ENCODE data around the gene IGSF9. TPM values are rescaled to one million over a fixed set of nuclear protein-coding genes. Genes with fewer than 3 reads are reported as not detected.
A peak's percentile ranks its signal among the peaks of the same experiment; 100 is the strongest.

The IGSF9 gene
- total RNA-seq, 4 donors from 2014 or later, result 0.17 to 0.23 TPM; not detected in 2

DNA sequence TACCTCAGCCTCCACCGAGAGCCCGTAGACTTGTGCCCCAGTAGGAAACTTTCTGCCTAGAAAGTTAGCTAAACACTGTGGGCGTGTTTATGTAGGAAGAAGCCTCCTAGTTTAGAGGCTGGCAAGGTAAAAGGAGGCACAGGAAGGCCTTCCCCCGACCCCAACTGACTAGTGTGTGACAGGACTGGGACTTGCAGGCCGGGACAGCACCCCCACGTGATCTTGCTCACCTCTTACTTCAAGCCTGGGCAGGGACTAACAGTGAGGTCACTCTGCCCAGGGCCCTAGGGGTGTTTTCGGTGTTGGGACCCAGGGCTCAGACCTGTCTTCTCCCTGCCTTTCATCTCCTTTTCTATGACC, 19.7 kb downstream of the IGSF9 start:
- Histone ChIP-seq H3K4me1 (peaks cover 28 to 50% (median 45%) of the 10 kb centered on the region in 4 donors), H3K36me3 (peaks cover under 1 to 9% (median 4%) of the 10 kb centered on the region in 4 donors), H3K27me3 (no peaks in the 10 kb centered on the region), H3K4me3 (peak overlapping the region; percentile 79 to 95 (median 88)), H3K27ac (replicated peaks in 1 of 4) (peak overlapping the region; percentile 89 to 97 (median 92)), H3K9me3 (no peaks in the 10 kb centered on the region)
- no peak for DNase-seq (ENCODE audit: extremely low spot score)
- intact Hi-C loops (cut with DNase I), result loop anchor here (2.0 kb wide), 1 partner anchor 71 kb away; no protein-coding TSS in a partner anchor
- WGBS, result 8% methylated on average over 7 of the region's 7 CpGs
- TF ChIP-seq, protein P1, sequence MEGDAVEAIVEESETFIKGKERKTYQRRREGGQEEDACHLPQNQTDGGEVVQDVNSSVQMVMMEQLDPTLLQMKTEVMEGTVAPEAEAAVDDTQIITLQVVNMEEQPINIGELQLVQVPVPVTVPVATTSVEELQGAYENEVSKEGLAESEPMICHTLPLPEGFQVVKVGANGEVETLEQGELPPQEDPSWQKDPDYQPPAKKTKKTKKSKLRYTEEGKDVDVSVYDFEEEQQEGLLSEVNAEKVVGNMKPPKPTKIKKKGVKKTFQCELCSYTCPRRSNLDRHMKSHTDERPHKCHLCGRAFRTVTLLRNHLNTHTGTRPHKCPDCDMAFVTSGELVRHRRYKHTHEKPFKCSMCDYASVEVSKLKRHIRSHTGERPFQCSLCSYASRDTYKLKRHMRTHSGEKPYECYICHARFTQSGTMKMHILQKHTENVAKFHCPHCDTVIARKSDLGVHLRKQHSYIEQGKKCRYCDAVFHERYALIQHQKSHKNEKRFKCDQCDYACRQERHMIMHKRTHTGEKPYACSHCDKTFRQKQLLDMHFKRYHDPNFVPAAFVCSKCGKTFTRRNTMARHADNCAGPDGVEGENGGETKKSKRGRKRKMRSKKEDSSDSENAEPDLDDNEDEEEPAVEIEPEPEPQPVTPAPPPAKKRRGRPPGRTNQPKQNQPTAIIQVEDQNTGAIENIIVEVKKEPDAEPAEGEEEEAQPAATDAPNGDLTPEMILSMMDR (IDR thresholded peaks at IDR 0.05), result no peak
- TF ChIP-seq POLR2A (IDR thresholded peaks at IDR 0.05; ENCODE audit: low read depth) (no peak), EP300 (IDR thresholded peaks at IDR 0.05) (no peak), POLR2AphosphoS5 (IDR thresholded peaks at IDR 0.05) (no peak)

DNA sequence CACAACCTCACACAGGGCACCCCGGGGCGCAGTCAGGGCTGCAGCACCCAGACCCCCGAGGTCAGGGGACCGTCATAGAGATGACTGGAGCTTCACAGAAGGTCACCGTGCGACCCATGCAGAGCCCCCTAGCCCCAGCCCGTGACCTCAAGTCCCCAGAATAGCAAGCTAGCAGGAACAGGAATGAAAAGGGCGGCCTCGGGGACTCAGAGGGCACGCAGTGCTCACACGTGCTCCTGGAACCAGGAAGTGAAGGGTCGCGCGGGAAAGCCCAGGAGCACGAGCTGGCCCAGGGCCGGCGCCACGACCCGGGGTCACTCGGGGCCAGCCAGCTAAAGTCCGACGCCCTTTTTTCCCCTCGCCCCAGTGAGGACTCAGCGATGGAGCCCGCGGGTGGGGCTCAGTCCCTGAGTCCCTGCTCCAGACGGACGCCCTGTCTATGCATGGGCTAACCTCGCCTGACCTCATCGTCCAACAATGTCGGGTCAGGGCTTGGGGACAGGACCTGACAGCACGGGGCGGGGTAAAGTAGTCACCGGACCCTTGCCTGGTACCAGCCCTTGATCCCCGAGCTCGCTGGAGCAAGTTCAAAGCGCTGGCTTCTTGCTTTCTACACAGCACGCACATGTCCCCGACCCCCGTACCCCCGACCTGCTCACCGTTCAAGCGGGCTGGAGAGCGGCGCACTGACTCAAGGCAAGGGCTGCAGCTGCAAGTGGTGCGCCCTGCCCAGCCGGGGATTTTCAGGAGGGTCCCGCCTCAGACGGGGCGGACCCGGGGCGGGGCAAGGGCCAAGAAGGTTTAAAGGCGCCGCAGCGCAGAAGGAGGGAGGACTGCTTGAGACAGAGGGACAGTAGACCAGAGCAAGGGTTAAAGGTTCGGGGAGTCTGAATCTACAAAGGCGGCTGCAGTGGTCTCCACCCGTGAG, 20.4 kb downstream of the IGSF9 start, which contains the start of gene TAGLN2:
Gene TAGLN2, minus strand, starts transcription at position 717 of the 928 bp plus-strand sequence. CDS start 4,998 bp downstream, outside the sequence.
- H3K4me3 ChIP-seq, result peak within 1 kb of the TSS; percentile 79 to 95 (median 88)
- H3K27ac ChIP-seq (replicated peaks in 1 of 4), result peak within 1 kb of the TSS; percentile 89 to 97 (median 92)
- H3K4me1 ChIP-seq, result peaks cover 35 to 55% (median 51%) of the 10 kb centered on the region in 4 donors
- WGBS, result 0% methylated on average over 23 of the region's 58 CpGs
- peaks cover 7 to 16% (median 10%) of the 10 kb centered on the region in 4 donors for H3K36me3 ChIP-seq
- intact Hi-C loops (cut with DNase I), result loop anchor here (2.0 kb wide), 1 partner anchor 70 kb away; no protein-coding TSS in a partner anchor
- no peaks in the 10 kb centered on the region for H3K9me3 ChIP-seq
- DNase-seq (ENCODE audit: extremely low spot score), result peak; percentile 98
- H3K27me3 ChIP-seq, result no peaks in the 10 kb centered on the region
- TF ChIP-seq, protein P1 (IDR thresholded peaks at IDR 0.05), result no peak
- TF ChIP-seq POLR2A (IDR thresholded peaks at IDR 0.05; ENCODE audit: low read depth), result peak; percentile 81
- TF ChIP-seq POLR2AphosphoS5 (IDR thresholded peaks at IDR 0.05), result peak; percentile 92 to 97
- TF ChIP-seq EP300 (IDR thresholded peaks at IDR 0.05), result no peak

DNA sequence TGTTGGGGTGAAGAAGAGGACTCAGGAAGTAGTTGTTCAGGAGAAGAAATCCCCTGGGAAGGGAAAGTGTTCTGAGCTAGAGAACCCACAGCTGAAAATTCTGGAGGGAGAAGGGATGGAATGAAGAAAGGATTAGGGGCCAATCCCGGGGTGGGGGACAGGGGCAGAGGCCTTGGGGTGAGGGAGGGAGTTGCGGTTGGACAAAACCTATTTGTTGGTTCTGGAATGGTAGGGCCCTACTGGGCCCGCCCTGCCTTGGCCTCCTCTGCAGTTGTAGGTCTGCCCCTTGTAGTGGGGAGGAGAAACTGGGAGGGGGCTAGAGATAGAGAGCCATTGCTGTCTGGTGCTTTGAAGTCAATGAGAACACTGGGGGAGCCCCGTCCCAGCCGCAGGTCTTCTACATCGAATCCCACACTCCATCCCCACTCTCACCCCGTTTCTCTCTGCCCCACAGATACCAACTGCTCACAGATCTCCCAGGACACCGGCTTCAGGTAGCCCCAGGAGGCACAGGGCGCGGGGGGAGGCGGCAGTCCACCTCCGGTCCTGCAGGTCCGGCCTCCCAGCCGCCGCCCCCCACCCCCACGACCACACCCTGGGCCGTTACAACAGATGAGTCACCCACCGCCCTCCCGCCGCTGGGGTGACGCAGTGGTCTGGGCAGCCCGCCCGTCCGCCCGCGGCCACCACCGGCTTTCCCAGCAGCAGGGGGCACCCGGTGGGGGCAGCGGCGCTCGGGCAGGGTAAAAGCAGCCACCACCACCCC, 21.2 kb downstream of the IGSF9 start:
- peaks cover 15 to 24% (median 18%) of the 10 kb centered on the region in 4 donors for H3K36me3 ChIP-seq
- intact Hi-C loops (cut with DNase I), result loop anchor here (2.0 kb wide), 1 partner anchor 69 kb away; no protein-coding TSS in a partner anchor
- peak overlapping the region; percentile 79 to 95 (median 88) for H3K4me3 ChIP-seq
- 3% methylated on average over 22 of the region's 31 CpGs for WGBS
- no peak for TF ChIP-seq EP300 (IDR thresholded peaks at IDR 0.05)
- TF ChIP-seq, protein P1 (IDR thresholded peaks at IDR 0.05), result peak in 2 of 3 experiments; percentile 13 to 20
- TF ChIP-seq POLR2A (IDR thresholded peaks at IDR 0.05; ENCODE audit: low read depth), result peak; percentile 40
- peak in 1 of 2 donors; percentile 87 for TF ChIP-seq POLR2AphosphoS5 (IDR thresholded peaks at IDR 0.05)
- no peaks in the 10 kb centered on the region for H3K27me3 ChIP-seq
- H3K4me1 ChIP-seq, result peaks cover 40 to 62% (median 59%) of the 10 kb centered on the region in 4 donors
- no peaks in the 10 kb centered on the region for H3K9me3 ChIP-seq
- H3K27ac ChIP-seq (replicated peaks in 1 of 4), result peak overlapping the region; percentile 89 to 97 (median 92)
- DNase-seq (ENCODE audit: extremely low spot score), result peak; percentile 97

DNA sequence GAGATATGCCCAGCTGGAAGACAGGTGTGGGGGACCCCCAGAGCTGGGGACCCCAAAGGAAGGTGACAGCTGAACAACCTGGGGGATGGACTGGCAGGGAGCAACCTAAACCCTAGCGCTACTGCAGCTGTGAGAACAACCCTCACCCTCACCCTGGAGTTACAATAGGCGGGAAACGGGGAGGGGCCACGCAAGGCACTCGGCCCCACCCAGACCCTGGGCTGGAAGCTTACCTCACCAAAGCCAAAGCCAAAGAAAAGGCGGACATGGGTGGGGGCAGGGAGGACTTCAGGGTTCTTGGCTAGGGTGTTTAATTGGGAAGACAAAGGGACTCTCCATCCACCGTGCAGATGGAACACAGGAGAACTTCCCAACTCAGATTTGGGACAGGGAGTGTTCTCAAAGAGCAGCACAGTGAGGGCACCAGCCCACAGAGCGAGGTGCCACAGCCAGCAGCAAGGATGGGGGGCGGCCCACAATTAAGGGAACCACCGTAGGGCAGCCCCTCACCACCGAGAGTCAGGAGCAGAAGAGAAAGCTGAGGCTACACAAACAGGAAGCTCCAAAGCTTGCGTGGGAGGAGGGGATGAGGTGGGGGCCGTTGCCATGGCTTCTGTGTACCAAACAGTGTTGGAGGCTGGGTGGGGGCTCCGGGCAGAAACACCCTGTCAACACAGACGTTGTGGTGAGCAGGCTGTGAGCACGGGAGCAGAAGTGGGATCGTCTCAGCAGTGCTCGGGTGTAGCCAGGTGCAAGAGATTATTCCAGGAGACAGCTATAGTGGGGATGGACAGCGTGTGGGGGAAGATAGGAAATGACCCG, 22.0 kb downstream of the IGSF9 start:
- peaks cover 40 to 68% (median 66%) of the 10 kb centered on the region in 4 donors for H3K4me1 ChIP-seq
- H3K36me3 ChIP-seq, result peaks cover 22 to 32% (median 26%) of the 10 kb centered on the region in 4 donors
- H3K27ac ChIP-seq (replicated peaks in 1 of 4), result peak overlapping the region; percentile 89 to 97 (median 92)
- DNase-seq (ENCODE audit: extremely low spot score), result peak; percentile 96
- 12% methylated on average over 20 of the region's 20 CpGs for WGBS
- H3K4me3 ChIP-seq, result peak overlapping the region; percentile 79 to 95 (median 88)
- intact Hi-C loops (cut with DNase I), result loop anchor here (2.0 kb wide), 1 partner anchor 69 kb away; no protein-coding TSS in a partner anchor
- H3K9me3 ChIP-seq, result no peaks in the 10 kb centered on the region
- TF ChIP-seq, protein P1 (IDR thresholded peaks at IDR 0.05), result no peak
- TF ChIP-seq EP300 (IDR thresholded peaks at IDR 0.05) (peak; percentile 22), POLR2A (IDR thresholded peaks at IDR 0.05; ENCODE audit: low read depth) (no peak), POLR2AphosphoS5 (IDR thresholded peaks at IDR 0.05) (peak; percentile 81 to 87)
- H3K27me3 ChIP-seq, result no peaks in the 10 kb centered on the region
